ENCODE results near the gene CYTH1.

Gene CYTH1

DNA sequence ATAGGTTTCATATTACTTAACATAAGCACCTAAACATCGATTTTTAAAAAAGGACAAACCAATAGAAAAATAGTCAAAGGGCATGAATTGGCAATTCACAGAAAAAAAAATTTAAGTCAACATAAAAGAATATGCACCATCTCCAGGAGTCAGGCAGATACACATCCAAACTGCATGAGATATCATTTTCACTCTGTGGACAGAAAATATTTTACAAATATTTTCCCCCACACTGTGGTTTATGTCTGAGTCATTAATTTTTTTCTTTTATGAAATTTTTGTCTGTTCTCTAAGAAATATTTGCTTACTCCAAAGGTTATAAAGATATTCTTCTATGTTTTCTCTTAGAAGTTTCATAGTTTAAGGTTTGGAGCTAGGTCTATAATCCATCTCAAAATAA is 130.5 kb downstream of the CYTH1 start:
- intact Hi-C loops (cut with DNase I) = no loop called here
- DNase-seq = no peak

DNA sequence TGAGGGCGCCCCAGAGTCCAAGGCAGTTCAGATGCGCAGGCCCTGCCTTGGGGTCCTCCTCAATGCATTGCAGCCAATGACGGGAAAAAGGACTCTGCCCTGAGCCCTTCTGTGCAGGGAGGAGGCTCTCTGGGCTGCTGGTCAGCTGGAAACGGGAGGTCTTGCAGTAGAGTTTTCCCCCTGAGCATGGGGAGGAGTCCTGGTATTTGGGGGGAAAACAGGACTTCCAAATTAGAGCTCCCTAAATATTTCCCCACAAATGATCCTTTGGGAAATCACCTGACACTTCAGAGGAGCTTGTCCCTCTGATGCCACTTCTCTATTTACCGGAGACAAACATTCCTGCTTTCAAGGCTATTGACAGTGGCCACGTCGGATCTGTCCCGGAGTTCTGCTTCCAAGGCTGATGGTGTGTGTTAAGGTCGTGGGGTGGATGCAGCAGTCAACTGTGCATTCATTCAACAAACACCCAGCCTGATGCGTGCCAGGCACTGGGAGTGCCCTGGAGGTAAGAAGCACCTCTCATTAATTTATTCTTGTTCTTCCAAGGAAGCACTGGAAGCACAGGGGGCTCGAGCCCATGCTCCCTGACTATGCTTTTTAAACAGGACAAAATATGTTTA is 131.9 kb downstream of the CYTH1 start:
- intact Hi-C loops (cut with DNase I) = no loop called here
- DNase-seq = no peak

DNA sequence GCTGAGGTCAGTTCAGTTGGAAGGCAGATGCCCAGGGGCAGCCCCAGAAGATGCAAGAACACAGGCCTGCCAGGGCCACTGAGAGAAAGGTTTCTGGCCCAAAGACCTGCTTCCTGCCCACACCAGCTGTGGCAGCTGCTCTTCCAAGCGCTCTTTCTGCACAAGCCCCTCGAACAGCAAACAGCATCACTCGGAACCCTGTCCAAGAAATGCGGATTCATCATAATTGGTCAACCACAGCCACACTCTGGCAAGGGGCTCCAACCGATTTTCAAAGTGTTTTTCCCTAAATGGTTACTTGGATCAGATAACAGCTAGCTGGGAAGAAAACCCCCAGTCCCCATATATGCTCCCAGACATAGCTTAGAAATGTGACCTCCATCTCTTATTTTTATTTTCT is 133.8 kb downstream of the CYTH1 start:
- intact Hi-C loops (cut with DNase I) = no loop called here
- DNase-seq = no peak

DNA sequence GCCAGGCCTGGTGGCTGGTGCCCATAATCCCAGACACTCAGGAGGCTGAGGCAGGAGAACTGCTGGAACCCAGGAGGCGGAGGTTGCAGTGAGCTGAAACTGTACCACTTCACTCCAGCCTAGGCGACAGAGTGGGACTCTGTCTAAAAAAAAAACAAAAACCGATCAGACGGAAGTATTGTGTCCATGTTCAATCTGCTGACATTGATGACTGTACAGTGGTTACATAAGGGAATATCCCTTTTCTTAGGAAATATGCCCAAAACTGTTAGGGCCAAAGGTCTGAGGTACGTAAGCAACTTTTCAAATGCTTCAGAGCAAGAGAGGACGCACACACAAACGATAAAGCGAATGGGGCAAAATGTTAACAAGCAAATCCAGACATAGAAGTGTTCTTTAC is 135.0 kb downstream of the CYTH1 start:
- DNase-seq = no peak
- intact Hi-C loops (cut with DNase I) = no loop called here

DNA sequence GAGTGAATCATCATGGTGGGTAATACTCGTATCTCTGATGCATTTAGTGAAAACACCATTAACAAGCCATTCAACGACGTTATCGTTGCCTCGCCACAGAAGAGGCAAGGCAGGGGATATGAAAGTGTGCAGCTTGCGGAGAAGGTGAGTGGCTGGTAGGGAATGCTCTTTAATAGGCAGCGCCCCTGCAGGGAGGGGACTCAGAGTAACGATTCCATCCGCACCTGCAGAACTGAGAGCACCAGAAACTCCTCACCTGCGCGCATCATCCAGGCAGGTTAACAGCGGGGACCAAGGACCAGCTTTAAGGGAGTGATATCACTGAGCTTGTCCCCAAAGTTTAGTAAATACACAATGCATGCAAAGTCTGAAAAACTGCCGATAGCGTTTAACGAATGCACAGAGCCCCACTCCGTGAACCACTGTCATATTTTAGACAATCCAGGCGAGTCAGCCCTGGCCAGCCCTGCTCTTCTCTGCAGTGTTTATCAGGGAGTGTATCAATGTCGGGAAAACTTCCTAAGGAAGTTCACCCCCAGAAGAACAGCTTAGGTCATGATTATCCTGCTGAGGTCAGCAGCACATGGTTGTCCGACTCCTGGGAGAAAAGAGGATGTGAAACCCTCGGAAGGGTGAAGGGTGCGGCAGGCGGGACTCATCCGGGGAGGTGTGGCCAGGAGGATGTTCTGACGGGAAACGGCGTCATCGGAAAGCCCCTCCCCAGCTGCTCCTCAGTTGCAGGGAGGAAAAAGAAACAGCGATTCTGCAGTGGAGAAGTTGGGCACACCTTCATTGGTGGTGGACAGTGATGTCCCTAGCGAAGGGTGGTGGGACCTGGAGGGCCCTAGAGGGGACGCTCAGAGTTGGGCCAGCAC is 136.4 kb downstream of the CYTH1 start:
- DNase-seq = peak in 40 of 42 donors; percentile 20 to 77 (median 54)
- intact Hi-C loops (cut with DNase I) = no loop called here

DNA sequence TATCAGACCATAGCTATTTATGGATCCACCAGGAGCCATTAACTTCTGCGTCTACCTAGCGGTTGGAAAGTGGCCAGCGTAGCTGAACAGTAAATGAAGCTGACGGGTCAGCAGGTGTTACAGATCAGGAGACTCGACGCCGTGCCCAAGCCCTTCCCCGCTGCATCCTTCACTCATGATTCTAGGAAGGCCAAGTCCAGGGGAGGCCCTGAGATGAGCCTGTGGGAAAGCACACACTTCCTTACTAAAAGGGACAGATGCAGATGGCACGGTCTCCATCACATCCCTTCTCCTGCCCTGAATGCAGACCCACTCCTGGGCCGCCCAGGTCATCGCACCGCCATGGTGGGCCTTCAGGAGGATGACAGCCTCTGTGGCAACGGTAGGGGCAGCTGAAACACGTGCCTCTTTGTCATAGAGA is 137.1 kb downstream of the CYTH1 start:
- no peak for DNase-seq
- intact Hi-C loops (cut with DNase I) = no loop called here

DNA sequence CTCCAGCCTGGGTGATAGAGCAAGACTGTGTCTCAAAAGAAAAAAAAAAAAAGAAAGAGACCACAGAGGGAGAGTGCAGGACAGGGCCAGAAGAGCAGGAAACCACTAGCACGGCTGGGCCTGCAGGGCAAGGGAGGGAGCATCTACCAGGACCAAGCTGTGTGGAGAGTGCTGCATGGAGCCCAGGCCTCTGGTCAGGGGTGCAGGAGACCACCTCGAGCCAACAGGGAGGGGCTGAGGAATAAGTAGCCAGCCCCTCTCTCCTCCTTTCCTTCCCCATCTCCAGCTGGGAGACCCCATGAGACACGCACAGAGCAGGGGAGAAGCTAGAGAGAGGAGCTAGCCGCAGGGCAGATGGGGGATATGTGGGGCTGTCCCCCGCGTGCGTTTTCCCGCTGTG is 137.8 kb downstream of the CYTH1 start:
- no peak for DNase-seq
- intact Hi-C loops (cut with DNase I) = no loop called here

DNA sequence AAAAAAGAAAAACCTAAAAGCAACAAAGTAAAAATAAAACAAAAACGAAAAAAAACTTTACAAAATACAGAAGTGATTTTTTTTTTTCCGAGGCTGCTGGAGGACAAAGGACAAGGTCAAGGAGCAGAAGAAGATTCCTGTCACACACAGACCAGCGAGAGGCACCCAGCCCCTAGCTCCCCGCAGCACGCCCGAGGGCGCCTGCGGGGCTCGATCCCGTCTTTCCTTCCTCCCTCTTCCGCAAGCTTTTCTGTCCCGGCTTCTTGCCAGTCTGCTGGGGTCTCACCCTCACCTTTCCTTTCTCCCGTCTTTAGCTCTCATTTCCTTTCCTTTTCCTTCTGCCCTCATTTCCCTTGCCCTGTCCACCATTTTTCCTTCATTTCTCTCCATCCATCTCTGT is 138.7 kb downstream of the CYTH1 start:
- intact Hi-C loops (cut with DNase I) = no loop called here
- DNase-seq = no peak

DNA sequence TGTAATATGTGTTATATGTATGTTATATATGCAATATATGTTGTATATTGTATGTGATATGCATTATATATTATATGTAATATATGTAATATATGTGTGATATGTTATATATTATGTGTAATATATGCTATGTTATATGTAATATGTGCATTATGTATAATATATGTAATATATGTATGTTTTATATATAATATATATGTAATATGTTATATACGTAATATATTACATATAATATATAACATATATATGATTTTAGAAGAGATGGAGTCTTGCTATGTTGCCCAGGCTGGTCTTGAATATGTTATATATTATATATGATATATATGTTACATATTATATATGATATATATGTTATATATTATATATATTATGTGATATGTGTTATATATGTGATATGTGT is 139.4 kb downstream of the CYTH1 start:
- DNase-seq = no peak
- intact Hi-C loops (cut with DNase I) = no loop called here

DNA sequence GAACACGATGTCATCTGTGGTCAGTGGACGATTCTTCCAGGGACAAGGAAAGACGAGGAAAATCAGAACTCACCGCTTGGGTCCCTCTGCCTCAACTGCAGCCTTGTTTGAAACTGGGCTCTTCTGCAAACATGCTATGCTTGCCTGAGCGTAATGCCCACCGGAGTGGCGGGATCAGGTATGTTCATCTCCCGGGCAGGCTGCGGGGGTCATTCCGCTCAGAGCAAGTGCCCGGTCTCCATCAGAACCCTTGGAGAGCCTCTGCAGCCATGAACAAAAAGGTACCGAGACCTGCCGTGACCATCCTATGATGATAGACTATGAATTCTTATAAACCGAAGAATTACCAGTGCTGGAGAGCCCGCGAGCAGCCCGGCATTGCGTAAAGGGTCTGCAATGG is 140.4 kb downstream of the CYTH1 start:
- intact Hi-C loops (cut with DNase I) = no loop called here
- DNase-seq = no peak

DNA sequence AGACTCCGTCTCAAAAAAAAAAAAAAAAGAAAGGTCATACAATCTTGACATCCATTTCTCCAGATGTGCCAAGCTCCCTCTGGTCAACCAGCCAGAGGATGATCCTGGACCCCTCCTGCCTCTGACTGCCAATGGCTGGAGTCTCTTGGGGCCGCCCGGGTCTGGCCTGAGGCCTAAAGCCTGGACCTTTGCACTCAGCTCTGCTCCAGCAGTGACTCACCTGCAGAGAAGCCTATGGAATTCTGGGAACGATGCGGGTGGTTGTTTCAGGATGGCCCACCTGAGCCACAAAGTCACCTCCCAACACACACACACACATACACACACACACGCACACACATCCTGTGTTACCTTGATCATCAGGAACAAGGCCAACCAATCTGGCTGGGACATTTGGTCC is 140.8 kb downstream of the CYTH1 start:
- intact Hi-C loops (cut with DNase I) = no loop called here
- DNase-seq = no peak

DNA sequence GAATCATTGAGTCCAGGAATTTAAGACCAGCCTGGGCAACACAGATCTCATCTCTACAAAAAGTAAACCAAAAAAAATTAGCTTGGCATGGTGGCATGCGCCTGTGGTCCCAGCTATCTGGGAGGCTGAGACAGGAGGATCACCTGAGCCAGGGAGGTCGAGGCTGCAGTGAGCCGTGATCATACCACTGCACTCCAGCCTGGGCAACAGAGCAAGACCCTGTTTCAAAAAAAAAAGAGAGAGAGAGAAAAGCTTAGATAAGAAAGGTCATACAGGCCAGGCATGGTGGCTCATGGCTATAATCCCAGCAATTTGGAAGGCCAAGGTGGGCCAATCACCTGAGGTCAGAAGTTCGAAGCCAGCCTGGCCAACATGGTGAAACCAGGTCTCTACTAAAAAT is 141.4 kb downstream of the CYTH1 start:
- DNase-seq = no peak
- intact Hi-C loops (cut with DNase I) = no loop called here

DNA sequence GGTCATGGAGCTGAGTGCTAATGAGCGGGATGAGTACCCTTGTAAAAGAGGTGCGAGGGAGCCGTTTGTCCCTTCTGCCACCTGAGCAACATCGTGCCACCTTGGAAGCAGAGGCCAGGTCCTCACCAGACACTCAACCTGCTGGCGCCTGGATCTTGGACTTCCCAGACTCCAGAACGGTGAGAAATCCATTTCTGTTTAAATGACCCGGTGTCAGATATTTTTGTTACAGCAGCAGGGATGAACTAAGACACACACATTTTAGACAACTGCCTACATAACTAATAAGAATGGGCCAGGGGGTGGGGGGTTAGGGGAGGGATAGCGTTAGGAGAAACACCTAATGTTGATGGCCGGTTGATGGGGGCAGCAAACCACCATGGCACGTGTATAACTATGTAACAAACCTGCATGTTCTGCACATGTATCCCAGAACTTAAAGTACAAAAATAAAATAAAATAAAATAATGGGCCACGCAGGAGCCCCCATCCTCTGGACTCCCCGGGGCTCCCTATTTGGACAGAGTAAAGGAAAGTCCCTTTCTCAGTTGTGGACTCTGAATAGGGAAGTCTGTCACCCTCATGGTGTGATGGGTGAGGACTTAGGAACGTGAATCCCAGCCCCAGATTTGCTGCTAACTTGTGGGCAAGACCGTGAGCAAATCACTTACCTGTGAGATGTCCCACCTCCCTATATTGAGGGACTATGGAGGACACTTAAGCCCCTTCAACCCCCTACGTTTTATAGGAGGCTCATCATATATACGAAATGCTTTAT is 144.2 kb downstream of the CYTH1 start:
- DNase-seq = no peak
- intact Hi-C loops (cut with DNase I) = no loop called here

DNA sequence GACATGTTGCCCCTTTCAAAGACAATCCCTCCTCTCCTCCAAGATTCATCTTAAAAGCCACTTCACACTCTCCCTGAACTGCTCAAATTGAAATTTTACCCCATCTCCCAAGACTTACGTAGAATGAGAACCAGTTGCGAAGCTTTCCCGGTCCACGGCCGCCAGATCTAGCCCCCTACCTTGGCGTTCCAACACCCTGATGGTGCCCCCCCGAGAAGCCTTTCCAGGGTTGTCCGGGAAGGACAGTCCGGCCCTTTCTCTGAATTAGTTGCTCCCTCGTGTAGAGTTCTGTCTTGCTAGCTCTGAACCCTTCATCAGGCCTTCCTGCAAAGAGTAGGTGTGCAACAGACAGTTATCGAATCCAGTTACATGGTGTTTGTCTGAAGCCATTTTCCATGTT is 144.9 kb downstream of the CYTH1 start:
- DNase-seq = no peak
- intact Hi-C loops (cut with DNase I) = no loop called here

DNA sequence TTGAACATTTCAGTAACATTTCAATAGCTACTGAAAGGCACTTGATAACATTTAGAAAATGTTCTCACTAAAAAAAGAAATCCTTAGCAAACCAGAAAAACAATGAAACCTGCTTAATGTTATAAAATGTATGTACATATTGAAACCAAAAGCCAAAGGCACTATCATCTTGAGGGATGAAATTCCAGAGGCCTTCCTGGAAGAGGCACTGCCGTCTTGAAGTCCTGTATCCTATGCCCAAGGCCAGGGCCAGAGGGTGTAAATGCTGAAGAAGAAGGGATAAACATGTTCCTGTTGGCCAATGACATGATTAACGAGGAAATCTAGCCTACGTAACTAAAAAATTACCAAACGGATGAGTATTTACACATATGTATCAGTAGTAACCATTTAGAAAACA is 147.9 kb downstream of the CYTH1 start:
- no peak for DNase-seq
- intact Hi-C loops (cut with DNase I) = no loop called here

DNA sequence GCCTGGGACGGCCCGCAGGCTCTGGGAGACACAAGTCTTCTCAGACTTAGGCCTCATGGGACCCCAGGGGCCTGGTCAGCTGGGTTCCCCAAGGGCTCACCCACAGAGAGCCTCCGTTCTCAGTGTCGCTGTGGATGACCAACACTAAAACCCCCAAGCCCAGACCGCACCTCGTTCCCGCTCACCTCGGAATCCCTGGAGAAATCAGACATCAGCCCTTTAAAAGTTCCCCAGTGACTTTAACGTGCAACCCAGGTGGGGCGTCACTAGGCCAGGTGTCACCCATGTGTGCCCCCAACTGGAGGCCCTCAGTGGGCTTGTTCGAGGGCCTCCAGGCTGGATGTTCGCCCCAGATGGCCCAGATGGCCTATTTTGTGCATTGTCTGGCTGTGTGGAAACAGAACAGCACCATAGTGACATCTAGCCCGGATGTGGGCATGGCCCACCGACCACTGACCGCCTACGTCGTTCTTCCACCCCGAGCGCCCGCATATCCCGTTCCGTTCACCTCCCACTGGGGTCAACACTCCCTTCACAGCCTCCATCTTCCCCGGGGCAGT is 152.6 kb downstream of the CYTH1 start:
- no peak for DNase-seq
- intact Hi-C loops (cut with DNase I) = no loop called here

DNA sequence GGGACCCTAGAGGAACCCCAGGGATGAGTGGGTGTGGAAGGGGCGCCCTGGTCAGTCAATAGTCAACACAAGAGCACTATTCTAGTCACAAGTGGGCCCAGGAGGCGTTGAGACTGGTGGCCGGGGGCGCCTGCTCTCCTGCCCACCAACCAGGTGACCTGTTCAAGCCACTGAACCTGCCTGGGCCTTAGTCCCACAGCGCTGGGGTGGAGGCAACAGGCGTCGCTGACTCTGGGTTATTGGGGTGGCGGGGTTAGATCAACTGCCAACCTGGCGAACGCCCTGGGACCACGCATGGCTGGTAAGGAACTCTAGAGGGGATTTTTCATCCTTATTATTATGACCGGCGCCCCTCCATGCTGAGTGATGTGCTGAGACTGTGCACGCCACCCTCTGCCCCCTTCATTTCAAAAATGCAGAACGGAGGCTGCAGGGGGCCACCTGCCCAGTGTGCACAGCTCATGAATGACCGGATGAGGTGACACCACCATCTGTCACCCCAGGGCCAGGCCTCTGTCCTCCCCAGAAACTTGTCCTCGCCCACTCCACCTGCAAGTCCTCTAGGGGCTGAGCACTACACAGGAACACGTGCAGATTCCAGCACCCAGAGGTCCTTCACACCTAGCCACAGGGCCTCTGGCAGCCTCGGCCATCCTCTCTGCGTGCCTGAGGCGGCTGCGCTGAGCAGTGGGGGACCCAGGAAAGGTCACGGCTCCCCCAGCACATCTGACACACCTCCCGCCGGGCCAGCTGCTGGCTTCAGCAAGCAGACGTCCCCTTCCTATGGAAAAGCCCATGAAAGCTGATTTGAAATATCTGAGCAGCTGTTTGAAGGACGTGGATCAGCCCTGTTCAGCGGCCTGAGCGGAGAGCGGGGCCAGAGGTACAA is 153.3 kb downstream of the CYTH1 start:
- intact Hi-C loops (cut with DNase I) = no loop called here
- no peak for DNase-seq

DNA sequence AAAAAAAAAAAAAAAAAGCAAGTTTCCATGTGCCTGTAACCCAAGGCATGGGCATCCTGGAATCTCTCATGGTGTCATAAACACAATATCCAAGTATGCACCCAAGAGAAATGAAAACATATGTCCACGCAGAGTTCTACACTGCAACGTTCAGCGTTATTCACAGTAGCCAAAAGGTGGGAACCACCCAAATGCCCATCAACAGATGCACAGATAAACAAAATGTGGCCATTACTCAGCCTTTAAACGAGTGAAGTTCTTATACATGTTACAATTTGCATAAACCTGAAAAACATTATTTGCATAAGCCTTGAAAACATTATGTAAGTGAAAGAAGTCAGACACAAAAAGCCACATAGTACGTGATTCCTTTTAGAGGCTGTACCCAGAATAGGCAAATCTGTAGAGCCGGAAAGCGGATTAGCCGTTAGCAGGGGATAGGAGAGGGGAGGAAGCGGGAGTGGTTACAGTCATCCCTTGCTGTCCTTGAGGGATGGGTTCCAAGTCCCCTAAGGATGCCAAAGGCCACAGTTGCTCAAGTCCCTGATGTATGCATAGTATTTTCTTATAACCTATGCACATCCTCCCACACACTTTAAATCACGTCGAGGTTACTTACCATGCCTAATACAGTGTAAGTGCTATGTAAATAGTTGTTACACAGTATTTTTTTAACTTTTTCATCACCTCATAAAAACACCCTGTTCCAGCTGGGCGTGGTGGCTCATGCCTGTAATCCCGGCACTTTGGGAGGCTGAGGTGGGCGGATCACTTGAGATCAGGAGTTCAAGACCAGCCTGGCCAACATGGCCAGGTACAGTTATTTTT is 157.5 kb downstream of the CYTH1 start:
- intact Hi-C loops (cut with DNase I) = no loop called here
- no peak for DNase-seq
